GM19397 (cell line): Measurements from ENCODE around the gene ZNF416.

Experiments
- ATAC-seq: cut with Tn5 transposase; IDR thresholded peaks from one replicate; pipeline ENCODE4 v1.9.1; 2021; ENCODE audit warnings: mild to moderate bottlenecking, moderate library complexity; ENCODE audit not compliant: unreplicated experiment

Gene ZNF416

DNA sequence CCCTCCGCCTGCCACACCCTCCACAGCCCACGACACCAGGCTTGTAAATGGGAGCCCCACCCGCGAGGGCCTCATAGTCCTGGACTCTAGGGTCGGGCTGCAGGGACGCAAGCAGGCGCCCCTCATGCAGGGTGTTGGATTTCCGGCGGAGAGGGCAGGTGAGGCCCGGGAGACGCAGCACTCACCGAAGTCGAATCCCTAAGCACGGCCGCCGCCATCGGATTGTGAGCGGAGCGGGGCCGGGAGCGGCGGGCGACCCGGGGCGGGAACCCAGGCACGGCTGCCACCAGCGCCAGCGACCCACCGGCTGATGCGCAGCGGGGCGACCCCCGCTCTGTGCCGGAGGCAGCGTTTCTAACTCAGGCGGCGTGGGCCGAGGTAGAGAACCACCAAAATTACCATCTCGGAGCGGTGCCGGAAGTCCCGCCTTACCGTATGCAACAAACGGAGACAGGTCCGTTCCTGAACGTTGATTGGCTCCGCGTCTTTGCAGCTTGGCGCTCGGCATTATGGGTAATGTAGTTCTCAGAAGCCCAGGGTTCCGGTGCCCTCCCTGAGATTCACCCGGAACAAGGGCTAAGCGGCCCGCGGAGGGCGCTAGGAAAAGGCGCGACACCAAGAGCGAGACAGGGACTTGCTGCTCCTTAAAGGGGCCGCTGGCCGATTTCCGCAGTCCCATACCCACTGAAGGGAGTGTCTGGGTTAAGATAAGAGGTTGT, at the start of gene ZNF416:
Gene ZNF416 (minus strand): TSS at position 425 of the 719 bp plus-strand sequence. CDS start 207 bp downstream, at position 218.
- peak; percentile 92 for ATAC-seq

GRCh38 chr19:57623091-57623490, 44.4 kb upstream of the ZNF416 start:
- ATAC-seq: no peak

GRCh38 chr19:57620673-57621348, 42.1 kb upstream of the ZNF416 start:
- no peak for ATAC-seq

DNA sequence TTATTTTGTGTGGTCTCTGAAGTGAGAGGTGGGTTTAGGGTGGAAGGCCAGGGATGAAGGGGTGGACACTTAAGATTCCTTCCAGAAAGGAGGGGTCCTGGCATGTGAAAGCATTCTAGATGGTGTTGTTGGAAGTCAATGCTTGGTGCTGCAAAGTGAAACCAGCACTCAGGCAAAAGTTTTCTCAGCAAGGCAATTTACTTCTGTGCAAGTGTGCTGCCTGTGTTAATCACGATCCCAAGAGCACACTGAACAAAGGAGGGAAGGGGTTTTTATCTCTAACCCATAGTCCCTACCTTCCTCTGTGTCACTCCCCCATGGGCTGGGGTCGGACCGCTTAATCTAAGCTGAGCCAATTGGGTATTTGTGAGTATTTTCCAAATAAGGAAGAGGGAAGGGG, 36.6 kb upstream of the ZNF416 start:
- no peak for ATAC-seq

DNA sequence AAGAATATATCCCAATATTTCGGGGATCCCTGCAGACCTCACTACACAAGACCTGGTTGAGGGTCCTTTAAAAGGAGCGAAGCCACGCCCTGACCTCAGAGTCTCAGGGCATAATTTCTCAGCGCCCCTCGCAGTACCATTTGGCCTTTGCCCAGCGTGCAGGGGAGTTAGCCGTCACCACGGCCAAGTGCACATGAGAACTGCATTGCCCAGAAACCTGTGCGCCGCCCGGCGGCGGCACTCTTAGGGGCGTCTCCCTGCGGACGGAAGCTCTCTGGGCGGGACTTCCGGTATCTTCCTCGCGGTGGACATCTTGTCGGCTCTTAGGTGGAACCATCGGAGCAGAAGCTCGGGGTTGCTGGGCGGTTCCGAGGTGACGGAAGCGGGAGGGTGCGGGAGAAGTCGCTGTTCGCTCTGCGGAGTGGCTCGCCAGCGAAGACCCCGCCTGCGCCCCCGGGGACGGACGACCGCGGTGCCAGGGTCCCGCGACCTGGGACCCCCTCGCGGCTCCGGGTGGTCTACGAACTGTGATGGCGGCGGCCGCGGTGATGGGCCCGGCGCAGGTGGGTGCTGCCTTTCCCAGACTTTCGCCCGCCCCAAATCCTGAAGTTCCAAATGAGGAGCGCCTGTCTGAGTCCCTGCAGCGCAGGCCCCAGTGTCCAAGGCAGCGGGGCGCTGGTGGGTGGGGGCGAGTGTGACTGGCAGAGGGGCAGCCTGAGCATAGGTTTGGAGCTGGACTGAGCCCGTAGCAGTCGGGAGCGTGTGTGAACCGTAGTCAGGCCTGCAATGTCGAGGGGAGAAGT, 35.4 kb upstream of the ZNF416 start, which contains the start of gene ZNF134:
Gene ZNF134 (plus strand): TSS at position 302 of the 803 bp plus-strand sequence. CDS start 5,227 bp downstream, outside the sequence.
- peak; percentile 99 for ATAC-seq

- no peak for ATAC-seq
Observed at GRCh38 chr19:57611113-57611512, 32.4 kb upstream of the ZNF416 start.

- ATAC-seq: no peak
Observed at GRCh38 chr19:57606931-57607330, 28.2 kb upstream of the ZNF416 start.

- peak; percentile 95 for ATAC-seq
Observed at GRCh38 chr19:57599761-57600383, 21.2 kb upstream of the ZNF416 start, which contains the start of gene ZNF530. Gene ZNF530 (plus strand): TSS chr19:57599885. CDS start chr19:57604346, 4,461 bp downstream.

DNA sequence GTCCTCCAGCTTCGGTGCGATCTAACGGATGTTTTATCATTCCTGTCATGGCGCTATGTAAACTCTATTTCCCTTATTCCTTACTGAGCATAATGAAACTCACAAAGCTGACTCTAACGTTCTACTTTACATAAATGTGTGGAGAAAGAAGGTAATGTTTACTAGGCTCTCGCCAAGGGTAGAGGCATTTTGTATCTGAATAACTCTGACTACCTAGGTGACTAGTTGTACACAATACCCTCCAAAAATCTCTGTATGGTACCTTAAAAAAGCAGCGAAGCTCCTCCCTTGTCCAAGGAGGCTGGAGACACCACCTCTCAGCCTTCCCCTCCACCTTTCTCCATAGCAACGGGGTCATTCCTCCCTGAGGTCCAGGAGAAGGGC, 20.7 kb upstream of the ZNF416 start:
- ATAC-seq: peak; percentile 21

- ATAC-seq: no peak
Observed at GRCh38 chr19:57587529-57587928, 8.8 kb upstream of the ZNF416 start.

DNA sequence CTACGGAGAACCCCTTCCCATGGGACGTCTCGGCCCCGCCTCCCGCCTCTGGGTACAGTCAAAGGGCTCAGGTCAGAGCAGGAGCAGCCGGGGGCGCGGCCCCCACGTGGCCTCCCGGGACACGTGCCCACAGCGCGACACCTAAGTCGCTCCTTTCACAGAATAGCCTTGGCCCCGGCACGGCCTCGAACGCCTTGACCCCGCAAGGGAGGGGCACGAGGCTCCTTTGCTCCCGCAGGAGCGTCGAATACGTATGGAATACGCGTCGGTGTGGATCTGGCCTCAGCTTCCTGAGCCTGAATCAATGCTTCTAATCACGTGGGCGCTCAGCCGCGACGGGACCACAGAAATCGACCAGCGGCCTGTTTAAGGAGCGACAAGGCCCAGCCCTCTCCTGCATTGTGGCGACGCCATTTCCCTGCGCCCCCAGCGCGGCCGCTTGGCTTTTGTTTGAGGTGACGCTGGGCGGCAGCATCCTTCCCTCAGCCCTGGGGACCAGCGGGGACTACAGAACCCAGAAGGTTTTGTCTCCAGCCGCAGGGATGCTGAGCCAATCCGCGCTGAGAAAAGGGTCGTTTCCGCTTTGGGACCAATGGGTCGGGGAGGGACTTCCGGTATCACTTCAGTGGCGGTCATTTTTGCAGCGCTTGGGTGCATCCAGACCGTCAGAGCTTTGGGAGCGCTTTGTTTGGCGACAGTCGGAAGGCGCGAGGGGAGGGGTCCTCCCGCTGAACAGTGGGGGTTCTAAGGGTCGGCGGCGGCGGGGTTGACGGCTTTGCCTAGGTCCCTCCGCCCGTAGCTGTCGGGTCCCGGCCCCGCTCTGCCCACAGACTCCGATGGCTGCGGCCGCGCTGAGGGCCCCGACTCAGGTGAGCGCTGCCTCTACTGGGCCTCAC, 5.1 kb upstream of the ZNF416 start, which contains the start of gene ZIK1:
Gene ZIK1 (plus strand): TSS at position 625 of the 896 bp plus-strand sequence. CDS start 212 bp downstream, at position 837.
- peak; percentile 88 for ATAC-seq

DNA sequence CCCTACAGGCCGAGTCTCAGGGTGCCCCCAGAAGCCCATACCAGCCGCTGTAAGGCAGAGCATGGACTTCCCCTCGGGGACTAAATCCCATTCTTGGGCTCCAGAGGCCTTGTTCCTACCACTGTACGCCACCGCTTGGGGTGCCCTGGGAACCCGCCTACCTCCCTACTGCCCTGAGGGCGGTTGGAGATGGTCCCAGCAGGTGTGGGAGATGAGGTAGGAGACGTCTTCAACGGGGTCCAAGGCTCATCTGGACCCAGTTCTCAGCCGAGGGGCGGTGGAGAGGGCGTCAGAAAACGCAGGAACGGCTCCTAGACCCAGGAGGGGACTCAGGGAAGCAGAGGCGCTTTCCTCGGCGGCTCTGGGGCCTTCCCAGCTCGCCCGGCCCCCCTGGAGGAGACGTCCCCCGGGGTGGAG, 4.4 kb upstream of the ZNF416 start:
- ATAC-seq: no peak

DNA sequence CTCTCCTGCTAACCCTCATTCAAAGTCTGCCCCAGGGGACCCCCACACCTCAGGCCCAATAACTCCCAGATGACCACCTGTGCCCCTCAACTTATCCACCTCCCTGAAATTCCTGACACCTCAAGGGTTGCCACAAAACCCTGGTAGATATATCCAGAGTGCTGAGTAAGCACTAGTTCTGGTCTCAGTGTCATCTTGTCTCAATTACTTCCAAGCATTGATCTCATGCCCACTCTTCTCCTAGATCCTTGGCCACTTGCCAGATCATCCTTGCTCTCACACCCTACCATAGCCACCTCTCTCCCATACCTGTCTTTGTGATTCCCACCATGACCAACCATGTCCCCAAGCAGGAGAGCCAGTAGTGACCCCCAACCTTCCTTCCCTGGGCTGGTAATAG, 2.0 kb downstream of the ZNF416 start:
- ATAC-seq: no peak

DNA sequence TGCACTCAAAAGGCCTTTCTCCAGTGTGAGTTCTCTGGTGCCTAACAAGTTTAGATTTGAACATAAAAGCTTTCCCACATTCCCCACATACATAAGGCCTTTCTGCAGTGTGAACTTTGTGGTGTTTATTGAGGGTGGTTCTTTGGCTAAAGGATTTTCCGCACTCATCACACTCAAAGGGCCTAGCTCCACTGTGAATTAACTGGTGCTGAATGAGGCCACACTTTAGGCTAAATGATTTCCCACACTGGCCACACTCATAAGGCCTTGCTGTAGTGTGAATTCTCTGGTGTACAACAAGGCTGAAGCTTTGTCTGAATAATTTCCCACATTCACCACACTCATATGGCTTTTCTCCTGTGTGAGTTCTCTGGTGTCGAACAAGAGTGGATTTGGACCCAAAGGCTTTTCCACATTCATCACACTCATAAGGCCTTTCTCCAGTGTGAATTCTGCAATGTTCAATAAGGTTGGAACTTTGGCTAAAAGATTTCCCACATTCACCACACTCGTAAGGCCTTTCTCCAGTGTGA, 6.2 kb downstream of the ZNF416 start:
- ATAC-seq: no peak

GRCh38 chr19:57570707-57571106, 8.0 kb downstream of the ZNF416 start:
- ATAC-seq: no peak

DNA sequence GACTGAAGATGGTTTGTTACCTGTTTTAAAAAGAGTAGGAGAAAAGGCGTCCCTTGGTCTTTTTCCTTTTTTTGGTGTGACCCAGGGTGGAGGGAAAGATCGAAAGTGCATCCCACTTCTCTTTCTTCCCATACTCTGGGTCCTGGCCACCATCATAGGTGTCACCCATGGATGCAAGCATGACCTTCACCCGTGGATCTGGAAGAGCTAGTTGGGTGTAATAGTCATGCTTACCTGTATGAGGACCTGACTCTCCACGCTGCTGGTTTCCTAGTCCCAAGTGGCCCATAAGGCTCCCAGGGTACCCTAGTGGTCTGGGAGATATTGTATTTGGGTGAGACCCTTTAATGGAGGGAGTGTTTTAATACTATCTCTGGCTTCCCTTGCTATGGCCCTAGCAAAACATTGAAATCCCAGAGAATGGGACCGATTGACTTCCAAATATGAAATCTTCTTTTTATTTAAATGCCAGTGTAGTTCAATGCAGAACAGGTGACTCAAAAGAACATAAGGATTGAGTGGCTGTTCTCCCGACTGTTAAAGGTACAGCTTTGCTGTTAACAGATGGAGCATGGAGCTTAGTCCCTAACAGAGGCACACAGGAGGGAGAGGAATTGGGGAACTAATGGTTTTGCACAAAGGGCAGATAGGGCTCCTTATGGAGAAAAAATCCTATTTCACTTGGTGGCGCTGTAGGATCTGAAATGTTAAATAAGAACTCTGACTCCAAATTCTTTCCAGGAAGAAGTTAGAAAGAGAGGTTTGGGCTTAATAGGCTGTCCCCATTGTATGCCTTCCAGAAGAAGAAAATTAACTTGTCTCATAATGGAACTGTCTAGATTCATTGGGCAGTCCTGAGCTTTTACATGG, 12.1 kb downstream of the ZNF416 start:
- no peak for ATAC-seq

DNA sequence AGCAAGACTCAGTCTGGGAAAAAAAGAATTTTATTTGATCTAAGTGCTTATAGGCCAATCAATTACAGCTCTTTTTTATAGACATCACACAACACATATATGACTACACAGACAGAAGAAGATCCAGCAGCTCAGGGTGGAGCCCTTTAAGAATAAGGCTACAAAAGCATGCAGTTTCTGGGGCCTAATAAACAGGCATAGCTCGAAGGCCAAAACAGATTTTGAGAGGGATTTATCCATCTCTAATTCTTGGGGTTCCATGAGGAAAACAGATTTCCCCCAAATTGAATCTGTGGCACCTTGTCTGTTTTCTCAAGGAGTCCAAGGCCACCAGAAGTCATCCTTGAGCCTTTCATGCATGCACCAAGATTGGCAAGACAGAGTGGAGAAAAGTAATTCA, 15.2 kb downstream of the ZNF416 start:
- ATAC-seq: no peak

DNA sequence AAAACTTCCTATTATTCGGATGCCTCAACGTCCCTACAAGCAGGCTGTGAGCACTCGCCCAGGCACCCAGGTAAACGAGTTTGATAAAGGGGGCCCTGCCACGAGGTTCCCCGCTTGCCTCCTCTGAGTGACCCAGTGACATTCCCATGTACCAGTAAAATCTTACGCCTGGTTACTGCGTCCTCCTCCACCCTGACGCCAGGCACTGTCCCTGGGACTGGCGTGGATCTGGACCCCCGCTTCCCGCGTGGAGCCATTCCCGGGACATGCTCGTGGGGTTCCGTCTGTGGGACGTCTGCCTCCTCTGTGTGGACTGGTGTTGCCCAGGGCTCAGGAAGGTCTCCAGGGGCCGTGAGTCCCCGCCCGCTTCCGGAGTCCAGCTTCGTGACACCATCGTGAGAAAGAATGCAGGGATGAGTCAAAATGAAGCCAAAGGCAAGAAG, 18.6 kb downstream of the ZNF416 start:
- ATAC-seq: no peak
